GM15510 (cell line): ENCODE data around the gene SEC16A.

ENCODE experiments used
- POLR2A ChIP-seq: IDR thresholded peaks from 3 replicates; pipeline ENCODE4 v1.6.1; 2011; ENCODE audit warnings: borderline replicate concordance; ENCODE audit not compliant: insufficient read length; ENCODE audit errors: extremely low read depth

Gene SEC16A

DNA sequence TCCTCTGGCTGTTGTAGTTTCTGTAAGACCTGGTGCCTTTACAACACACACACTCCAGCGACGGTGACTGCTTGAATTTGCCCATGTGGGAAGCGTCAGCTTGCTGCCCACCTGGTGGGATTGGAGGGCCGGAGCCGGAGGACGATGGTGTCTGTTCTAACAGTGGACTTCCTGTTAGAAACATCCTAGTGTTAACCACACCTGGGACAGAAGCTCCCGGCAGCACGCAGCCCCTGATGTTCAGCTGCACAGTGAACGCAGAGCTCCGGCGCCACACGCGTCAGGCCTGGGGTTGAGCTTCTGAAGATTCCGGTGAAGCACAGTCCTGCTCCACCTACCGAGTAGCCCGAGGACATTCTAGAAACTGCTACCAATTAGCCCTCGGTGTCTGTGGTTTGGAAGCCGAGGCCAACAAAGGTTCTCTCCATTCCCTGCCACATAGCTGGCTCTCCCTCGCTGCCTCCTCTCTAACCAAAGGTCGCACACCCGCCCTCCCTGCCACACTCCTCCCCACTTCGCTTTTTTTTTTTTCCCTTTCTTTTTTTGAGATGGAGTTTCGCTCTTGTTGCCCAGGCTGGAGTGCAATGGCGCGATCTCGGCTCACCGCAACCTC is 58.0 kb downstream of the SEC16A start:
- no peak for TF ChIP-seq POLR2A

DNA sequence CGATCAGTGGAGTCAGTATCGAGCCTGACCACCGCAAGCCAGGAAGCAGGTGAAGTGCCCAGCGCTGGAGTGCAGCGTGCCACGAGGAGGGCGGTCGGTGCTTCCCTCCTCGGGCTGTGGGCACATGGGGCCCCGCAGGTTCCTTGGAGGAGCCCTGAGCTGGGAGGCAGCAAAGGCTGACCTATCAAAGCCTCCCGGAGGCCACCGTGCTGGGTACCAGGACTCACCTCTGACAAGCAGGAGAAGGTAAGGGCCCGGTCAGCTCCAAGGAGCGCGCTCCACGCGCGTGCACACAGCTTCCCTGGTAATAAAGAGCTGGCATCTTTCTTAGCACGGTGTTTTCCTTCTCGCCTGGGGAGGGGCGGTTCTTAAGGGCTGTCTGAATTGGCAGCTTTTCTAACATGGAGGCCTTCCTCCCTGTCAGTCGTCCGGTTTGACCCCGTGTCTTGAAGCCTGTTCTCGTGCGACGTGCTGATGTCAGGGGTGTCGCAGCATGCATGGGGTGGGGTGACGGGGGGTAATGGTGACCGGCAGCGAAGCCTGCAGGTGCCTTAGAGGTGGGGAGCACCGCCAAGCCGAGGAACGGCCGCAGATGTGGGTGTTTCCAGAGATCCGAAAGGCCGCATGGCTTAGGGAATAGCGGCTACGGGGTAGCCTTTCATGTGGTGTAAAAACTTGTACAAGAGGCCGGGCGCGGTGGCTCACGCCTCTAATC is 59.3 kb downstream of the SEC16A start:
- no peak for TF ChIP-seq POLR2A

DNA sequence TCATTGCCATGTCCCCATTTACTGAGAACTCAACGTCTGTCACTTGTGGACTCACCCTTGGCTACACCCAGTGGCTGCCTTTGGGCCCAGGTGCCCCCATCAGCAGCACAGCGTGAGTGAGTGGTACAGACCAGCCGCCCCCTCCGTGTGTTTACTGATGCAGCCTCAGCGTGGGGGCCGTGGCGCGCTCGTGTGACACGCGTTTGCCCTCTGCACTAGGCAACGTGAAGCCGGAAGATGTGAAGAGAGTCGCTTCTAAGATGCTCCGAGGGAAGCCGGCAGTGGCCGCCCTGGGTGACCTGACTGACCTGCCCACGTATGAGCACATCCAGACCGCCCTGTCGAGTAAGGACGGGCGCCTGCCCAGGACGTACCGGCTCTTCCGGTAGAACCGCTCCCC is 60.0 kb downstream of the SEC16A start:
- no peak for TF ChIP-seq POLR2A

DNA sequence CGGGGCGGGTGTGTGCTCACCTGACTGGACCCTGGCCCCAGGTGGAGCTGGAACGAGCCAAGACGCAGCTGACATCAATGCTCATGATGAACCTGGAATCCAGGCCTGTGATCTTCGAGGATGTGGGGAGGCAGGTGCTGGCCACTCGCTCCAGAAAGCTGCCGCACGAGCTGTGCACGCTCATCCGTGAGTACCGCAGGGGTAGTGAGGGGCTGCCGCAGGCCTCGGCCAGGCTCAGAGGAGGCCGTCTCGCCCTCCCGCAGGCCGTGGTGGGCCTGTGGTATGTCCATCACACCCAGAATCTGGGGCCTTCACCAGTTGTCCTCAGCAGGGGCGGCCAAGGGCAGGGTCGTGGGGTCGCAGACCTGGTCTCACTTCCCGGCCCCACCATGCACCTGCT is 61.0 kb downstream of the SEC16A start:
- TF ChIP-seq POLR2A: no peak

DNA sequence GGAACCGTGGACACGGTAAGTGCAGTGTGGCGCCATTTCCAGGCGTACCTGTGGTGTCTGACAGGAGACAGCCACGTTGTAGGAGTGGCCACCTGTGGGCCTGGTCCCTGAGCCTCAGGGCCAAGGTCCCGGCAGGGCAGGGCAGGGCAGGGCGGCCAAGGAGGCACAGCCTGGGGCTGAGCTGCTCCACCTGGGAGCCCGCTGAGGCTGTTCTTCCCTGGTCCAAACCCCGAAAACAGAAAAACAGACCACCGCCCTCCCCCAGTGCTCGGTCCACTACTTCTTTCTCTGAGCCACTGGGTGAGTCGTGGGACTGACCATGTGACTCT is 63.8 kb downstream of the SEC16A start:
- TF ChIP-seq POLR2A: no peak

DNA sequence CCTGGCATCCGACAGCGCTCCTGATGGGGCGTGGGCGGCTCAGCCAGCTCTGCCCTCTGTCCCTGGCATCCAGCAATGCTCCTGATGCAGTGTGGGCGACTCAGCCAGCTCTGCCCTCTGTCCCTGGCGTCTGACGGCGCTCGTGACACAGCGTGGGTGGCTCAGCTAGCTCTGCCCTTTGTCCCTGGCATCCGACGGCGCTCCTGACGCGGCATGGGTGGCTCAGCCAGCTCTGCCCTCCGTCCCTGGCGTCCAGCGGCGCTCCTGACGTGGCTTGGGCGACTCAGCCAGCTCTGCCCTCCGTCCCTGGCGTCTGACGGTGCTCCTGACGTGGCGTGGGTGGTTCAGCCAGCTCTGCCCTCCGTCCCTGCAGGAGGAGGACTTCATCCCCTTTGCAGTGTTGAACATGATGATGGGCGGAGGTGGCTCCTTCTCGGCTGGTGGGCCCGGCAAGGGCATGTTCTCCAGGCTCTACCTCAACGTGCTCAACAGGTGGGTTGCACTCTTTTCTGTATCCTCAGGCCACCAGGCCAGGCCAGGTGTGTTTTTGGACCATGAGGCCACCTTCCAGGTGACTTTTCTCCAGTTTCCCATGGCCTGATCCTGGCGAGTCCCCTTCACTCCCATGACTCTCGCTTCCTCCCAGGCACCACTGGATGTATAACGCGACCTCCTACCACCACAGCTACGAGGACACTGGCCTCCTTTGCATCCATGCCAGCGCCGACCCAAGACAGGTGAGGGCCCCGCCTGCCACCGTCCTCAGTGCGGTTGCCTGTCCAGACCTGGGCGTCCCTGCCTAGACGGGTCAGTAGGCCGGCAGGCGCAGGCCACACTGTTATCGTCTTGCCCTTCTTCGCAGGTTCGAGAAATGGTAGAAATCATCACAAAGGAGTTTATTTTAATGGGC is 64.4 kb downstream of the SEC16A start:
- no peak for TF ChIP-seq POLR2A

DNA sequence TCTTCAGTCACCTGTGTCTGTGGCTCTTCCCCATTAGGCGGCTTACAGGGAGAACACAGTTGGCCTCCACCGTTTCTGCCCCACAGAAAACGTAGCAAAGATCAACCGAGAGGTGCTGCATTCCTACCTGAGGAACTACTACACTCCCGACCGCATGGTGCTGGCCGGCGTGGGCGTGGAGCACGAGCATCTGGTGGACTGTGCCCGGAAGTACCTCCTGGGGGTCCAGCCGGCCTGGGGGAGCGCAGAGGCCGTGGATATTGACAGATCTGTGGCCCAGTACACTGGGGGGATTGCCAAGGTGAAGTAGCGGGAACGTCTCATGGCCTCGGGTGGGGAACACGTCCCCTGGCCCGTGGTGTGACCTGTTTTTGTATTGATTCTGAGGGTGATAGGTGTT is 65.9 kb downstream of the SEC16A start:
- no peak for TF ChIP-seq POLR2A

DNA sequence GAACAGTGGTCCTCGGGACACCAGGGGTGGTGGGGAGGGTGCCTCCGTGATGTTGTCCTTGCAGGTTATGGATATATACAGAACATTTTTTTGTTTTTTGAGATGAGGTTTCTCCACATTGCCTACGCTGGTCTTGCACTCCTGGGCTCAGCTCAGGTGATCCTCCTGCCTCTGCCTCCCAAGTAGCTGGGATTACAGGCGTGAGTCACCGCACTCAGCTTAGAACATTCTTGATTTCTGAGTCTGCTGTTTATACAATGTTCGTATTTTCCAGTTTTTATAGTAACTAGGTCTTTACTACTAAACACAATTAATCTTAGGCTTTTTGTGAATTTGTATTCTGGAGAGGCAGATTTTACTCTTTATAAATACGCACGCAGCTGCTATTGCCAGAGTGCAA is 66.4 kb downstream of the SEC16A start:
- TF ChIP-seq POLR2A: no peak

DNA sequence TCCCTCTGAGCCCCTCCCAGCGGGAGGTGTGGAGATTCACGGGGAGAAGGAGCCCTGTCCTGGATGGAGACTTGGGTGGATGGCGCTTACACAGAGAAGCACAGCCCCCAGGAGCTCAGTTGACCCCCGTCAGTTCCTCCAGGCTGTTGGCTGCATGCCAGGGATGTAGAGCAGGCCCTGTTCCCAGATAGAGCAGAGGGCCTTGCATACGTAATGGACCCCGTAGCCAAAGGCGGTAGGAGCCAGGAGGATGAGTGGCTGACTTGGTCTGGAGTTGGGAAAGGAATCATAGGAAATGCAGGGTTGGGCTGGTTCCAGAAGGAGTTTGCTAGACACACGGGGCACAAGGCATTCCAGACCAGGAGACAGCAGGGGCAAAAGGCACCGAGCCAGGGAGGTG is 69.9 kb downstream of the SEC16A start:
- TF ChIP-seq POLR2A: no peak

DNA sequence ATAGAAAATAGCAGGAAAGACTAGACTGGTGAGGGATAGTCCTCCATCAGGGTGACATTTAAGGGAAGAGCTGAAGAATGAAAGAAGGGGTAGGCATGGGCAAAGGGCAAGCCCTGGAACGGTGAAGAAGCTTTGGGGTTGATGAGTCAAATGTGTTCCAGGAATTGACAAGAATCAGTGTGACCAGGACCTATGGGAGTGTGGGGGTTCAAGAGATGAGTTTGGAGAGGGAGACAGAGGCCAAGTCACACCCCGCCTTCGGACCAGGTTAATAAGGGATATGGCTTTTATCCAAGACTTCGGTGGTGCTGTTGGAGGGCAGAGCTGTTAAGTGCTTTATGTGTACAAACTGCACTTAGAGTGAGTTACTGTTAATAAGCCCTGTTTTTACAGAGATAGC is 71.5 kb downstream of the SEC16A start:
- no peak for TF ChIP-seq POLR2A

DNA sequence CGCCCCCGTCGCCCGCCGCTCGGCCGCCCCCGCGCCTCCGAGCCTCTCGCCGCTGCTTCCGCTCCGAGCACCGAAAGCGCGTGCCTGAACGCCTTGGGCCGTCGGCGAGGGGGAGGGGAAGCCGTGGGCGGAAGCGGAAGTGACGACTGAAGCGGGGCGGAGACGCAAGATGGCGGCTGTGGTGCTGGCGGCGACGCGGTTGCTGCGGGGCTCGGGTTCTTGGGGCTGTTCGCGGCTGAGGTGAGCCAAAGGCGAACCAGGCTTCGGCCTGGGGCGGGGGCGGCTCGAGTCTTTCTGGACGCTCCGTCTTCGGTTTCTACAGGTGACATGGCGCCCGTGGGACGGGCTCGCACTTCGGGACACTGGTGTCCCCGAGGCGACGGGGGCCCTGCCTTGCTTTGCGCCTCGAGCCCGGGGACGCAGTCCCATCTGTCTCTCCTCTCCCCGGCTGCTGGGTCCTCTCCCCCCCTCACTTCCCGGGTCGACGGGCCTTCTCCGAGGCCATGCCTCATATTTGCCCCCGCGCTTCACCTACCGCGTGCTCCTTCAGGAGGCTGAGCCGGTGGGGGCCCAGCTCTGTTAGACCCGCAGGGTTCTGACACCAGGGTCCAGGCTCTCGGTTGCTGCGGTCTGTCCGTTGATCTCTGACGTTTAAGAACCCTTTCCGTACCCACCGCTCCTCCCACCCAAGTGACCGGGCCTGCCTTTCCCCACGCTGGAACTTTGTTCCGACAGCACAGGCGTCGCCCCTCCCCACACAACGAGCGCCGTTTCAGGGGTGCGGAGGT is 72.1 kb downstream of the SEC16A start, which contains the start of the genes ENTR1 and PMPCA:
ENTR1 (minus strand) TSS at position 115 of the 788 bp plus-strand sequence. CDS start 217 bp downstream, outside the sequence.
PMPCA (plus strand) TSS at position 159 of the 788 bp plus-strand sequence; CDS start at position 170, 11 bp downstream.
- peak; percentile 96 for TF ChIP-seq POLR2A

DNA sequence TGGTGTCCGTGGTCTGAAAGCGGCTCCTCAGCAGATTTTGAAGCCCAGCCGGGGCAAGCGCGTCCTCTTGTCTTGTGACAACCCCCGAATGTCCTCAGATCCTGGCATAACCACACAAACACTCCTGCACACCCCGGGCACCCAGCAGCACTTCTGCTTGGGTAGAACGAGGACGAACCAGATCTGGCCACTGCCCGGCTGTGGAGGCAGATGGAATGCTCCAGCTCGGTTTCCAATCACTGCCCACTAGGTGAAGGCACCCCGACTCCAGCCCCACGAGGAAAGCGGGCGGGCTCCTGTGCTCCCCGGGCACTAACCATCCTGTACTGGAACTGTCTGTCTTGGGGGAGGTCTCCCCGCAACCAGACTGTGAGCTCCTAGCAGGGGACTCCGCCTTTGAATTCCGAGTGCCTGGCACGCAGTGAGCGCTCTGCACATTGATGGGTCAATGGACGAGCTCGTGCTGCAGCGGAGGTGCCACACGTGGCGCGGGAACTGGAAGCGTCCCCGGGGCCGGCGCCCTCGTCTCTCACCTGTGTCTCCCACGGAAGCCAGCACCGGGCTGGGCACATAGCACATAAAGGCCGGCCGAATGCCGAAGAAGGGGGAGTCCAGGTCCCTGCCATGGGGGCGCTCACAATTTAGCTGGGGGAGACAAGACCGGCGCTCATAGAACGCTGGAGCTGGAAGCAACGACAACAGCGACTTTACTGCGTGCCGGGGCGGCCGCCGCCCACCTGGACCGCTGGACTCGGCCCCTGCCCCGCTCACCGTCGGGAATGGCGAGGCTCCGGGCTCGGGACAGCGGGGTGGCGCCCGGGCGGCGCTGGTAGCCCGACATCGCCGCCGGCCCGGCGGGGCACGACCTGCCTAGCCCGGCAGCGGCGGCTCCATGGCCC is 73.0 kb downstream of the SEC16A start:
- no peak for TF ChIP-seq POLR2A

DNA sequence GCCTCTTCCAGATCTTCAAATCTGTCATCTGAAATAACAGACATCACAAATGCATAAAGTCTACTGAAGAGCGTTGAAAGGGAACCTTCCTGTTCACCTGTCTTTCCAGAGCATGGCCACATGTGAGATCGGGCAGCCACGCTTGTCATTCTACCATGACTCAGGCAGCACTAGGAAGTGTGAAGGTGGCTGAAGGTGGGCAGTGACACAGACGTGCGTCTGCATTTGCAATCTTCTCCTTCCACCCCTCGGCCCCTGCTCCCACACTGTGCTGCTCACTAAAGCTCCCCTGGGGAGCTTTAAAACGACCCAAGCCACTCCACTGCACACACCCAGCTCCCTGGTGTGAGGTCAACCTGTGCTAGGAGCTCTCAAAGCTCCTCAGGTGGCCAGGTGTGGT is 74.9 kb downstream of the SEC16A start:
- TF ChIP-seq POLR2A: no peak

DNA sequence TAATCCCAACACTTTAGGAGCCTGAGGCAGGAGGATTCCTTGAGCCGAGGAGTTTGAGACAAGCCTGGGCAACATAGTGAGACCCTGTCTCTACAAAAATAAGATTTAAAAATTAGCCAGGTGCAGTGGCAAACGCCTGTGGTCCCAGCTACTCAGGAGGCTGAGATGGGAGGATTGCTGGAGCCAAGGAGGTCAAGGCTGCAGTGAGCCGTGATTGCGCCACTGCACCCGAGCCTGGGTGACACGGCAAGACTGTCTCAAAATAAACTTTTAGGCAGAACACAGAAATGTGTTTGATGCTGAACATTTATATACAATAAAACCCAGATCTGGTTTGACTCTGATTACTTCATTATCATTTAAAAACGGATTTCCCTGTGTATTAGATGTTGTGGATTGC is 77.4 kb downstream of the SEC16A start:
- TF ChIP-seq POLR2A: no peak

DNA sequence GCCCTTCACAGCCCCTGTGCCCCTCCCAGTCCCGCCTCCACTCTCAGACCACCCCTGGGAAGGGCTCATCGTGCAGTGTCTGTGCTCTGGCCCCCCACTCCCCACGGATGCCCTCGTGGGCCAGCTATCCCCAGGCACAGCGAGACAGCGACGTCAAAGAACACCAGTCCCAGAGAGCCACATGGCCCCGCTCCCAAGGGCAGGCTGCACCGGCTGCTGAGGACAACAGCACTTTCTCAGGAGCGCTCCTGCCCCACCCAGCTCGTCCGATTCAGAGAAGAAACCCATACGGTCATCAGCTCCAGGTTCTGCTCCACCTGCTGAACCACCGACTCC is 78.1 kb downstream of the SEC16A start:
- no peak for TF ChIP-seq POLR2A
